Measurements from ENCODE around the gene TEP1. TPM values are rescaled to one million over a fixed set of nuclear protein-coding genes. Genes with fewer than 3 reads are reported as not detected.

Gene TEP1
- total RNA-seq, 4 donors from 2014 or later = 12.9 to 27.6 (median 20.5) TPM

GRCh38 chr14:20435582-20436362, 22.5 kb upstream of the TEP1 start, which contains the start of gene KLHL33:
KLHL33 (minus strand) TSS chr14:20436166; CDS start chr14:20435811, 355 bp downstream.
- no peaks in the 10 kb centered on the region for H3K36me3 ChIP-seq
- TF ChIP-seq EP300 (IDR thresholded peaks at IDR 0.05) (no peak), CTCF (IDR thresholded peaks at IDR 0.05) (no peak), POLR2A (IDR thresholded peaks at IDR 0.05) (no peak), POLR2AphosphoS5 (IDR thresholded peaks at IDR 0.05) (no peak)
- WGBS, 2 donors (ENCODE audit: low coverage in 1 of 2) = 40 to 70% methylated on average over 1 to 6 of the region's 17 CpGs
- no peaks in the 10 kb centered on the region for H3K9me3 ChIP-seq
- peaks cover 19% of the 10 kb centered on the region for H3K27me3 ChIP-seq
- peak within 1 kb of the TSS in 3 of 4 donors; percentile 66 to 80 (median 78) for H3K27ac ChIP-seq
- peaks cover 0 to 22% (median 5%) of the 10 kb centered on the region in 3 donors for H3K4me1 ChIP-seq
- peak within 1 kb of the TSS; percentile 7 to 49 for H3K4me3 ChIP-seq
- peak; percentile 25 for ATAC-seq

- Histone ChIP-seq H3K4me1 (peaks cover 0 to 29% (median 5%) of the 10 kb centered on the region in 3 donors), H3K9me3 (no peaks in the 10 kb centered on the region), H3K4me3 (peak overlapping the region; percentile 7 to 49), H3K27me3 (peaks cover 19% of the 10 kb centered on the region), H3K36me3 (no peaks in the 10 kb centered on the region), H3K27ac (peak overlapping the region in 3 of 4 donors; percentile 66 to 80 (median 78))
- TF ChIP-seq CTCF (IDR thresholded peaks at IDR 0.05) (no peak), POLR2AphosphoS5 (IDR thresholded peaks at IDR 0.05) (peak; percentile 59), EP300 (IDR thresholded peaks at IDR 0.05) (no peak)
- 26 to 37% methylated on average over 15 to 17 of the region's 44 CpGs for WGBS, 2 donors (ENCODE audit: low coverage in 1 of 2)
- ATAC-seq = peak; percentile 73
Measured at GRCh38 chr14:20434701-20435581, 21.6 kb upstream of the TEP1 start.

GRCh38 chr14:20429801-20430669, 16.7 kb upstream of the TEP1 start:
- H3K27ac ChIP-seq = no peak overlapping the region
- H3K9me3 ChIP-seq = no peaks in the 10 kb centered on the region
- TF ChIP-seq POLR2AphosphoS5 (IDR thresholded peaks at IDR 0.05) (no peak), POLR2A (IDR thresholded peaks at IDR 0.05) (no peak), CTCF (IDR thresholded peaks at IDR 0.05) (no peak), EP300 (IDR thresholded peaks at IDR 0.05) (no peak)
- peaks cover 0 to 20% (median 2%) of the 10 kb centered on the region in 3 donors for H3K4me1 ChIP-seq
- ATAC-seq = no peak
- peaks cover under 1% of the 10 kb centered on the region for H3K27me3 ChIP-seq
- no peak overlapping the region for H3K4me3 ChIP-seq
- 80 to 83% methylated on average over 2 to 7 of the region's 30 CpGs for WGBS, 2 donors (ENCODE audit: low coverage in 1 of 2)
- no peaks in the 10 kb centered on the region for H3K36me3 ChIP-seq

- Histone ChIP-seq H3K36me3 (no peaks in the 10 kb centered on the region), H3K27me3 (no peaks in the 10 kb centered on the region), H3K4me3 (no peak overlapping the region), H3K4me1 (peaks cover 0 to 9% (median 0%) of the 10 kb centered on the region in 3 donors), H3K27ac (no peak overlapping the region), H3K9me3 (no peaks in the 10 kb centered on the region)
- no peak for TF ChIP-seq CTCF (IDR thresholded peaks at IDR 0.05)
- TF ChIP-seq EP300 (IDR thresholded peaks at IDR 0.05) = no peak
- TF ChIP-seq POLR2AphosphoS5 (IDR thresholded peaks at IDR 0.05) = no peak
- no peak for TF ChIP-seq POLR2A (IDR thresholded peaks at IDR 0.05)
- no peak for ATAC-seq
- 40% methylated on average over 4 of the region's 5 CpGs; no CpG with 5 or more reads in 1 of the 2 donors for WGBS, 2 donors (ENCODE audit: low coverage in 1 of 2)
Measured at GRCh38 chr14:20428802-20429201, 15.5 kb upstream of the TEP1 start.

All from gastroesophageal sphincter (tissue), 4 donors.